H1 (cell line): ENCODE data around the gene MYO5B.

Source experiments
- CEBPB ChIP-seq: IDR thresholded peaks from 2 replicates; pipeline ENCODE4 v1.6.1; 2012; ENCODE audit warnings: low read depth, low read length
- CTCF ChIP-seq, 3 experiments: IDR thresholded peaks; 1 replicate in 2 of 3; 2 replicates in 1 of 3; pipeline versions ENCODE4 v1.5.1 to v1.6.1; 2011; ENCODE audit warnings: low read length in 3 of 3, mild to moderate bottlenecking in 3 of 3, inconsistent platforms in 2 of 3, low read depth in 1 of 3, moderate library complexity in 1 of 3; ENCODE audit not compliant: insufficient read depth in 1 of 3; ENCODE audit errors: control extremely low read depth in 1 of 3
- FOSL1 ChIP-seq: IDR thresholded peaks from 2 replicates; pipeline ENCODE4 v1.6.1; 2011; ENCODE audit warnings: mild to moderate bottlenecking, low read depth, low read length, moderate library complexity; ENCODE audit not compliant: insufficient read depth
- GABPA ChIP-seq: IDR thresholded peaks from 2 replicates; pipeline ENCODE4 v1.6.1; 2011; ENCODE audit warnings: mild to moderate bottlenecking, low read length, moderate library complexity, borderline replicate concordance; ENCODE audit not compliant: insufficient read depth
- JUN ChIP-seq: IDR thresholded peaks from 2 replicates; pipeline ENCODE4 v1.6.1; 2011; ENCODE audit warnings: low read depth, mild to moderate bottlenecking, improper control_type of control experiment, low read length
- MAFK ChIP-seq: IDR thresholded peaks from 2 replicates; pipeline ENCODE4 v1.6.1; 2012; ENCODE audit warnings: low read depth, mild to moderate bottlenecking, improper control_type of control experiment, low read length
- MAX ChIP-seq: IDR thresholded peaks from 2 replicates; pipeline ENCODE4 v1.6.1; 2012; ENCODE audit warnings: inconsistent platforms
- NANOG ChIP-seq: IDR thresholded peaks from 2 replicates; pipeline ENCODE4 v1.6.1; 2011; ENCODE audit warnings: low read length, low read depth, mild to moderate bottlenecking, inconsistent platforms; ENCODE audit not compliant: insufficient read depth, poor library complexity, severe bottlenecking
- POLR2A ChIP-seq, 2 experiments: IDR thresholded peaks; 1 replicate in 1 of 2; 2 replicates in 1 of 2; pipeline ENCODE4 v1.6.1; 2011; ENCODE audit warnings: low read depth in 2 of 2, low read length in 2 of 2, mild to moderate bottlenecking in 2 of 2; ENCODE audit errors: control extremely low read depth in 1 of 2
- SP1 ChIP-seq: IDR thresholded peaks from 2 replicates; pipeline ENCODE4 v1.6.1; 2011; ENCODE audit warnings: low read depth, low read length

GRCh38 chr18:50119296-50119695 lies 75.7 kb downstream of the MYO5B start:
- TF ChIP-seq MAFK (no peak), CTCF (IDR thresholded peaks at IDR 0.05; ENCODE audit: control extremely low read depth in 1 of 3, insufficient read depth in 1 of 3, low read depth in 1 of 3, low read length in 3 of 3) (no peak), JUN (no peak), GABPA (no peak), FOSL1 (no peak), NANOG (no peak), MAX (no peak), SP1 (no peak), CEBPB (no peak), POLR2A (IDR thresholded peaks at IDR 0.05; ENCODE audit: control extremely low read depth in 1 of 2, low read depth in 2 of 2, low read length in 2 of 2) (no peak)
